Ramos (cell line): Measurements from ENCODE around the gene NME4.
"Not testable (repeated sequence)": the region's sequence is repeated elsewhere in the genome, so short reads cannot be mapped to it uniquely, and the experiment has no call there.

Experiments used
- in situ Hi-C: fragments of 300-500 bp; cut with MboI; formaldehyde crosslinking; loops from one replicate; pipeline ENCODE4 v1.14.3; 2022; ENCODE audit warnings: low sequenced_read_pairs; ENCODE audit not compliant: unreplicated experiment

Gene NME4

GRCh38 chr16:392450-393030, 4.5 kb upstream of the NME4 start:
- in situ Hi-C loops = no loop called here

DNA sequence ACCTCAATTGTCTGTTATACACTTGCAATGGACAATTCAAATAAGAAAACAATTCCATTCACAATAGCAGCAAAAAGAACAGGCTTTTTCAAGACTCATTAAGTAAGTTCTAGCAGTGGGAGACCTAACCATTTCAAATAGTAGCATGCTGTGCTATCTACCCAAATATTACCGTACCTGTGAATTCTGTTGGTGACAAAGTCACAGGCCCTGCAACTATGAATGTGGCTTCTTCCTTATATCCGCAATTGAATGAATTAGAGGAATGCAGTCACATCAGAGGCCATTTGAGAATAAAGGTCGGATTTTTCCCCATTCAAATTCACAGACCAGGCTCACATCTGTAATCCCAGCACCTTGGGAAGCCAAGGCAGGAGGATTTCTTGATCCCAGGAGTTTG, 800 bp upstream of the NME4 start:
- in situ Hi-C loops = no loop called here

- in situ Hi-C loops = no loop called here
These were observed 394 bp upstream of the NME4 start for GRCh38 chr16:396605-397004.

- in situ Hi-C loops = no loop called here
These were observed 835 bp downstream of the NME4 start for GRCh38 chr16:397736-398332.

DNA sequence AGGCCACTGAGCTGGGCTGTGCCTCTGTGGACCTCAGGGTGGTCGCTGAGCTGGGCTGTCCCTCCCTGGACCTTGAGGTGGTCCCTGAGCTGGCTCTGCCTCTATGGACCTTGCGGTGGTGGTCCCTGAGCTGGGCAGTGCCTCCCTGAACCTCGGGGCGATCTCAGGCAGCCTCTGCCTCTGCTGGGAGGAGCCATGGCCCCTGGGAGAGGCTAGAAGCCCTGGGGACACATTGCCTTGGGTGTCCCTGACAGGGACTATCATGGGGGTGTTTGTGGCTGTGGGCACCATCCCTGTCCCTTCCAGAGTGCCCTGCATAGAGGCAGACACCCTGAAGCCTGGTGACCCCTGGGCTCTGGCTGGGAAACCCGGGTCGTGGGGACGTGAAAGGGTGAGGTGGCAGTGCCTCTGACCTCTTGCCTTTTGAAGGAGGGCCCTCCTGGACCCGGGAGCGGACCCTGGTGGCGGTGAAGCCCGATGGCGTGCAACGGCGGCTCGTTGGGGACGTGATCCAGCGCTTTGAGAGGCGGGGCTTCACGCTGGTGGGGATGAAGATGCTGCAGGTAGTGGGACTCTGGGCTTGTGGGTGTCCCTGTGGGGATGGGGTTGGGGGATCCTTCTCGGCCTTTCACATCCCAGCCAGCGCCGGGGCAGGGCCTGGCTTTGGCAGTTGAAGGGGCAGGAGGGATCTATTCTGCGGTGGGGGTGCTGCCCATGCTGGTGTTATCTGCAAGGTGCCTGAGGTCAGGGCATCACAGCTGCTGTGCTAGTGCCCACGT, 1.8 kb downstream of the NME4 start:
- in situ Hi-C loops = no loop called here

- in situ Hi-C loops = no loop called here
These were observed 2.5 kb downstream of the NME4 start for GRCh38 chr16:399340-400019.

DNA sequence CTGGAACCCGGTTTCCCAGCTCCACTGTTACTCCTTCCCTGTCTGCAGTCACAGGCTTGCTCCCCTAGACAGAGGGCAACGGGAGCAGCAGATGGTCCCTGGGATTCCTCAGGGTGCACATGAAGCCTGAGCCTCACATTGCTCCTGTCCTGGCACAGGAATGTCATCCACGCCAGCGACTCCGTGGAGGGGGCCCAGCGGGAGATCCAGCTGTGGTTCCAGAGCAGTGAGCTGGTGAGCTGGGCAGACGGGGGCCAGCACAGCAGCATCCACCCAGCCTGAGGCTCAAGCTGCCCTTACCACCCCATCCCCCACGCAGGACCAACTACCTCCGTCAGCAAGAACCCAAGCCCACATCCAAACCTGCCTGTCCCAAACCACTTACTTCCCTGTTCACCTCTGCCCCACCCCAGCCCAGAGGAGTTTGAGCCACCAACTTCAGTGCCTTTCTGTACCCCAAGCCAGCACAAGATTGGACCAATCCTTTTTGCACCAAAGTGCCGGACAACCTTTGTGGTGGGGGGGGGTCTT, 3.1 kb downstream of the NME4 start:
- in situ Hi-C loops = no loop called here

DNA sequence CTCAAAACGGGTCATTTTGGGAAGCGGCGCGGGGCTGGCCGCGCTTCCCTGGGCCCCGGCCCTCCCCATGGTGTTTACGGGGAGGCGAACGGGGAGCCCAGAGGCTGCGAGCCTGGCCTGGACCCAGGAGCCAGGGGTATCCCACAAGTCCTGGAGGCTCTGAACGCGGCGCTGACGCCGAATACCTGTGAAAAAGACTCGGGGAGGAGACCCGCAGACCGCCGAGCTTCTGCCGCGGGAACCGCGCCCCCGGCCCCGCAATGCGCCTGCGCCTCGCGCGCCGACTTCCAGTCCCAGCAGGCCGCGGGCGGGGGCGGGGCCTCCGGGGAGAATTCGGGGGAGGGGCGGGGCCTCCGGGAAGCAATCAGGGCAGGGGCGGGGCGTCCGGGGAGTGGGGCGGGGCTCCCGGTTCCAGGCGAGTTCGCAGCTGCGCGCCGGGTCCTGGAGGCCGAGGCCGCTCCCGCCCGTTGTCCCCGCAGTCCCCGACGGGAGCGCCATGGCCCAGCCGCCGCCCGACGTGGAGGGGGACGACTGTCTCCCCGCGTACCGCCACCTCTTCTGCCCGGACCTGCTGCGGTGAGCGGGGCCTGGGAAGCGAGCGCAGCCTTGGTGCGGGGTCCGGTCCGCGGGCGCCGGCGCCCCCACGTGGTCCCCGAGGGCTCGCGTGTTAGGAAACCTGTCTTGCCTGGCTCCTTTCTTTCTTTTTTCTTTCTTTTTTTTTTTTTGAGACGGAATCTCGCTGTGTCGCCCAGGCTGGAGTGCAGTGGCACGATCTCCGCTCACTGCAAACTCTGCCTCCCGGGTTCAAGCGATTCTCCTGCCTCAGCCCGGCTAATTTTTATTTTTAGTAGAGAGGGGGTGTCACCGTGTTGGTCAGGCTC, 4.7 kb downstream of the NME4 start, which contains the start of gene DECR2:
Gene DECR2 (plus strand): TSS at position 418 of the 881 bp plus-strand sequence. CDS start 79 bp downstream, at position 497.
- in situ Hi-C loops = no loop called here

DNA sequence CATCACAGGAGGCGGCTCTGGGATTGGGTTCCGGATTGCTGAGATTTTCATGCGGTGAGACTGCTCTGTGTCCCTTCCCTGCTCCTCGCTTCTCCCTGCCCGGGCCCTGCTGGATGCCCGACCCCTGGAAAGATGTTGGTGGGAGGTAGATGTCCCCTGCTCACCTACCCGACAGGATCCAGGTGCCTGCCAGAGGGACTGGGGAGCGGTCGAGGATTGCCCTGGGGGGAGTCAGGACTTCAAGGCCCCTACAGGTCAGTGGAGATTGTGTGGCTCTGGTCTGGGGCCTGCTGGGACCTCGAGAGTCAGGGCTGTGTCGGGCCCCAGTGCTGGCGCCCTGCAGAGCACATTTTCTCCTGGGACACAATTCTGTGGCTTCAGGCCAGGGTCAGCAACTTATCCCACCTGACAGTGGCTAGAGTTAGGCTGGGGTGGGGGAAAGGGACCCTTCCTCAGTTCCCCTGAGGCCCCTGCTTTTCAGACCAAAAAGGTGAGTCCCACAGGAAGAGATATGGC, 8.0 kb downstream of the NME4 start:
- in situ Hi-C loops = no loop called here

DNA sequence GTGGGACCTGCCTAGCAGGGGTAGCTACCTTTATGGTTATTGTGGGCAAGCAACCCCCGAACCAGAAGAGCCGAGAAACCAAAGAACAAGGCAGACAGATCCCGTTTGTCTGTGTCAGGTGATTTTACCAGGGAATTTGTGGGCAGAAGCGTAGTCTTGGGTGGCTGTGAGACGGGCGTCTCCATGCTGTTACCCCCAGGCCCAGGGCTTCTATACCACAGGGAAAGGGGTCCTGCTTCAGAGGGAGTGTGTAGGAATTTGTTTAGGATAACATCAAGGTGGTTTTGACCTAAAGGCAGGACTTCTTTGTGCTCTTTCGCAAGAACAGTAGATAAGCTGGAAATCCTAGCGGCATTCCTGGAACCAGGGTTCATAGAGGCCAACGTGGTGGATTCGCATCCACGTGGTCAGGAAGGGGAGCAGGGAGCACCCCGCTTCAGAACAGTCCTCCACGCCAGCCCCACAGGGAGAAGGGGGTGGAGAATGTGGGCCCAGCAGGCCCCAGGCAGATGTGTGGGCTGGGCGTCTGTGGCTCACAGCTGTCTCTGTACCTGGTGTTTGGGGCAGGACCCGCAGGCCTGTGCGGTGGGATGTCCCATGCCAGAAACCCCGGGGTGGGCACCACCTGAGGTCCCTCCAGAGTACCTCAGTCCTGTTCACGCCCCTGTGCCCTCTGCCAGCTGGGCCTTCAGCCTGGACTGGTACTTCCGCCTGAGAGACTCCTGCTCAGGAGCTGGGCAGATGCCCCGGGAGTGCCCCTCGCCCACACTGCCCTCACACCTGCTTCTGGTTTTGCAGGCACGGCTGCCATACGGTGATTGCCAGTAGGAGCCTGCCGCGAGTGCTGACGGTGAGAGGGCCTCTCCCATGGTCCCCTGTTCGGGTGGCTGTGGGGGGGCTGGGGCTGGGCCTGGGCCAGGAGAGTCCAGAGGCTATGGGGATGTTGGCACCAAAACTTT, 8.8 kb downstream of the NME4 start:
- in situ Hi-C loops = no loop called here

DNA sequence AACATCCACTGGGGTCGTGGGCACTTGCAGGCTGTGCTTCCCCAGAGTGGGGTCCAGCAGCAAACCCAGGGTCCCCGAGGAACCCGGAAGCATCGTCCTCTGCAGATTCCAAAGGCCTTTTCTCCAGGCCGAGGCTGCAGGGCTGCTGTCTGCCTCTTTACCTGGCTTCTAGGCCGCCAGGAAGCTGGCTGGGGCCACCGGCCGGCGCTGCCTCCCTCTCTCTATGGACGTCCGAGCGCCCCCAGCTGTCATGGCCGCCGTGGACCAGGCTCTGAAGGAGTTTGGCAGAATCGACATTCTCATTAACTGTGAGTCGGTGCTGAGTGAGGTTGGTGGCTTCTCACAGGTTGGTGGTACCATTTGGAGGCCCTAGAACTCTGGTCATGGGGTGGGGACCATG, 10.3 kb downstream of the NME4 start:
- in situ Hi-C loops = no loop called here

DNA sequence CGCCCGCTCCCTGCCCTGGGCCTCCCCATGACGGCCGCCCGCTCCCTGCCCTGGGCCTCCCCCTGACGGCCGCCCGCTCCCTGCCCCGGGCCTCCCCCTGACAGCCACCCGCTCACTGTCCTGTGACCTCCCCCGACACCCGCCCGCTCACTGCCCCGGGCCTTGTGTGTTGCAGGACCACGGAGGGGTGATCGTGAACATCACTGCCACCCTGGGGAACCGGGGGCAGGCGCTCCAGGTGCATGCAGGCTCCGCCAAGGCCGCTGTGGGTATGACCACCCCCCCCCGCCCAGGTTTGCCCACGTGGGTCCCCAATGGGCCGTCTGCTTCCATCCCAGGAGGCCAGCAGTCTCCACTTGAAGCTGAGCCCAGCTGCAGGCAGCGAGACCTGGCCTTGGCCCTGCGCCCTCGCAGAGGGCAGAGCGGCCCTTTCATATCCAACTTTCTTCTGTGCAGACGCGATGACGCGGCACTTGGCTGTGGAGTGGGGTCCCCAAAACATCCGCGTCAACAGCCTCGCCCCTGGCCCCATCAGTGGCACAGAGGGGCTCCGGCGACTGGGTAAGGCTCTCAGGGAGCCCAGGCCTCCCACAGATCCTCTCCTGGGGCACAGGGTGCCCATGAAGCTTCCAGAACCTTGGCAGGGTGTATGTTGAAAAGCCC, 13.6 kb downstream of the NME4 start:
- in situ Hi-C loops = no loop called here

DNA sequence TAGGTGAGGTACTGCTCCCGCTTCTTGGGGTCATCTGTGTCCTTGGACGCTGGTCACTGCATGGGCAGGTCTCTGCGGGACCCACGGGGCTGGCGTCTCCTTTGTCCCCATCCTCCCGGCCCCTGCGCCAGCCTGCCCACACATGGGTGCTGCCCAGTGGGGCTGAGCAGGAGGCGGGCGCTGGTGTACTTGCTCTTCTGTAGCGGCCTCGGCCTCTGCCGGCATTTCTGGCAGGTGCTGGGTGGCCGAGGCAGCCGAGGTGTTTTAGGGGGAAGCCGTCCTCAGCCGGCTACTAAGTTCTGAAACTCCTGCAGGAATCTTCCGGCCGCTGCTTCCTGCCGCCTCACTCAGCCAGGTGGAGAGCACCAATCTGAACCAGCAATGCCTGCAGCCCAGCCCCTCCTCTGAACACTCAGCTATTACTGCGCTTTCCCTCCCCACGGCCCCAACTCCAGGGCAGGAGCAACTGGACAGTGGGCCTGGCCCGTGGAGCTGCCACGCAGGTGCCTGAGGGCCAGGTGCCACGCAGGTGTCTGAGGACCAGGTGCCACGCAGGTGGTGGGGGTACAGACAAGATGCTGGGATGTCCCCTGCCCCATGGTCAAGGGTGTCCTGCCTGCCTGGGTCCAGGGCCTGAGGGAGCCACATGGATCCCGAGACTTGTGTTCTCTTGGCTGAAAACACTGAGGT, 14.7 kb downstream of the NME4 start:
- in situ Hi-C loops = no loop called here

GRCh38 chr16:414395-415169, 17.6 kb downstream of the NME4 start:
- in situ Hi-C loops = no loop called here

GRCh38 chr16:415170-415498, 18.1 kb downstream of the NME4 start:
- in situ Hi-C loops = not testable (repeated sequence)

DNA sequence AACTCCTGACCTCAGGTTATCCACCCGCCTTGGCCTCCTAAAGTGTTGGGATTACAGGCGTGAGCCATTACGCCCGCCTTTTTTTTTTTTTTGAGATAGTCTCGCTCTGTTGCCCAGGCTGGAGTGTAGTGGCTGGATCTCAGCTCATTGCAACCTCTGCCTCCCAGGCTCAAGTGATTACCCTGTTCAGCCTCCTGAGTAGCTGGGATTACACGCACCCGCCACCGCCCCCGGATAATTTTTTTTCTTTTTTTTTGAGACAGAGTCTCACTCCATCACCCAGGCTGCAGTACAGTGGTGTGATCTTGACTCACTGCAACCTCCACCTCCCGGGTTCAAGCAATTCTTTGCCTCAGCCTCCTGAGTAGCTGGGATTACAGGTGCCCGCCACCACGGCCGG, 25.2 kb downstream of the NME4 start:
- in situ Hi-C loops = not testable (repeated sequence)
